Duodenal mucosa (tissue), 2 donors: ENCODE data around the gene C1orf159.
"Not testable (repeated sequence)": the region's sequence is repeated elsewhere in the genome, so short reads cannot be mapped to it uniquely, and the experiment has no call there.

Experiments
- H3K27ac ChIP-seq: one replicate; pipeline ENCODE4 v1.7.0; 2013; ENCODE audit warnings: low read depth, low read length
- H3K27me3 ChIP-seq, 2 donors: one replicate each; pipeline ENCODE4 v1.7.0; 2013; ENCODE audit warnings: low read length in 2 of 2, control low read depth in 1 of 2; ENCODE audit not compliant: insufficient read depth in 2 of 2, control insufficient read depth in 1 of 2
- H3K36me3 ChIP-seq, 2 donors: one replicate each; pipeline ENCODE4 v1.7.0; 2013; ENCODE audit warnings: low read length in 2 of 2, control low read depth in 1 of 2; ENCODE audit not compliant: insufficient read depth in 2 of 2, control insufficient read depth in 1 of 2
- H3K4me1 ChIP-seq, 2 donors: one replicate each; pipeline ENCODE4 v1.7.0; 2013; ENCODE audit warnings: low read length in 2 of 2, control low read depth in 1 of 2; ENCODE audit not compliant: insufficient read depth in 2 of 2, control insufficient read depth in 1 of 2
- H3K4me3 ChIP-seq, 2 donors: one replicate each; pipeline ENCODE4 v1.7.0; 2013; ENCODE audit warnings: low read length in 2 of 2, low read depth in 1 of 2
- H3K9ac ChIP-seq, 2 donors: one replicate each; pipeline ENCODE4 v1.7.0; 2013; ENCODE audit warnings: low read length in 2 of 2, low read depth in 1 of 2
- H3K9me3 ChIP-seq, 2 donors: one replicate each; pipeline ENCODE4 v1.7.0; 2013; ENCODE audit warnings: low read length in 2 of 2, control low read depth in 1 of 2; ENCODE audit not compliant: control insufficient read depth in 1 of 2

The C1orf159 gene

GRCh38 chr1:1109743-1110142, 6.1 kb downstream of the C1orf159 start:
- H3K27ac ChIP-seq: no peak overlapping the region
- H3K36me3 ChIP-seq: peaks cover 0 to 7% of the 10 kb centered on the region in 2 donors
- no peak overlapping the region for H3K9ac ChIP-seq
- peaks cover 6 to 7% of the 10 kb centered on the region in 2 donors for H3K9me3 ChIP-seq
- no peak overlapping the region for H3K4me3 ChIP-seq
- H3K27me3 ChIP-seq: no peaks in the 10 kb centered on the region
- H3K4me1 ChIP-seq: no peaks in the 10 kb centered on the region

- Histone ChIP-seq H3K27ac (no peak overlapping the region), H3K4me3 (no peak overlapping the region), H3K36me3 (no peaks in the 10 kb centered on the region), H3K9me3 (no peaks in the 10 kb centered on the region), H3K27me3 (no peaks in the 10 kb centered on the region), H3K4me1 (no peaks in the 10 kb centered on the region), H3K9ac (no peak overlapping the region)
Measured at GRCh38 chr1:1106510-1107221, 9.2 kb downstream of the C1orf159 start.

GRCh38 chr1:1104152-1104551, 11.7 kb downstream of the C1orf159 start:
- H3K27ac ChIP-seq, H3K4me3 ChIP-seq, H3K27me3 ChIP-seq, H3K9ac ChIP-seq, H3K9me3 ChIP-seq, H3K36me3 ChIP-seq, H3K4me1 ChIP-seq: not testable (repeated sequence)

- H3K9ac ChIP-seq: no peak overlapping the region
- no peaks in the 10 kb centered on the region for H3K9me3 ChIP-seq
- no peaks in the 10 kb centered on the region for H3K36me3 ChIP-seq
- no peaks in the 10 kb centered on the region for H3K27me3 ChIP-seq
- H3K27ac ChIP-seq: no peak overlapping the region
- H3K4me1 ChIP-seq: no peaks in the 10 kb centered on the region
- no peak overlapping the region for H3K4me3 ChIP-seq
Measured at GRCh38 chr1:1101503-1101902, 14.4 kb downstream of the C1orf159 start.

GRCh38 chr1:1100296-1100695, 15.6 kb downstream of the C1orf159 start:
- H3K9me3 ChIP-seq: no peaks in the 10 kb centered on the region
- no peak overlapping the region for H3K27ac ChIP-seq
- no peaks in the 10 kb centered on the region for H3K27me3 ChIP-seq
- no peak overlapping the region for H3K4me3 ChIP-seq
- H3K4me1 ChIP-seq: no peaks in the 10 kb centered on the region
- no peak overlapping the region for H3K9ac ChIP-seq
- H3K36me3 ChIP-seq: no peaks in the 10 kb centered on the region

- no peaks in the 10 kb centered on the region for H3K36me3 ChIP-seq
- no peaks in the 10 kb centered on the region for H3K4me1 ChIP-seq
- H3K27me3 ChIP-seq: no peaks in the 10 kb centered on the region
- no peak overlapping the region for H3K9ac ChIP-seq
- H3K27ac ChIP-seq: no peak overlapping the region
- no peak overlapping the region for H3K4me3 ChIP-seq
- no peaks in the 10 kb centered on the region for H3K9me3 ChIP-seq
Measured at GRCh38 chr1:1099506-1100183, 16.2 kb downstream of the C1orf159 start.

- Histone ChIP-seq H3K9ac (no peak overlapping the region), H3K4me1 (no peaks in the 10 kb centered on the region), H3K36me3 (no peaks in the 10 kb centered on the region), H3K4me3 (no peak overlapping the region), H3K27ac (no peak overlapping the region), H3K27me3 (no peaks in the 10 kb centered on the region), H3K9me3 (no peaks in the 10 kb centered on the region)
Measured at GRCh38 chr1:1098681-1099421, 17.0 kb downstream of the C1orf159 start.

- not testable (repeated sequence) for H3K9me3 ChIP-seq, H3K27me3 ChIP-seq, H3K4me1 ChIP-seq, H3K4me3 ChIP-seq, H3K36me3 ChIP-seq, H3K9ac ChIP-seq, H3K27ac ChIP-seq
Measured at GRCh38 chr1:1096136-1096535, 19.8 kb downstream of the C1orf159 start.

GRCh38 chr1:1094981-1095380, 20.9 kb downstream of the C1orf159 start:
- Histone ChIP-seq H3K4me3 (no peak overlapping the region), H3K9me3 (no peaks in the 10 kb centered on the region), H3K27ac (no peak overlapping the region), H3K27me3 (no peaks in the 10 kb centered on the region), H3K4me1 (no peaks in the 10 kb centered on the region), H3K36me3 (no peaks in the 10 kb centered on the region), H3K9ac (no peak overlapping the region)

- no peak overlapping the region for H3K9ac ChIP-seq
- H3K4me3 ChIP-seq: no peak overlapping the region
- H3K27me3 ChIP-seq: no peaks in the 10 kb centered on the region
- H3K9me3 ChIP-seq: no peaks in the 10 kb centered on the region
- no peaks in the 10 kb centered on the region for H3K4me1 ChIP-seq
- no peaks in the 10 kb centered on the region for H3K36me3 ChIP-seq
- H3K27ac ChIP-seq: no peak overlapping the region
Measured at GRCh38 chr1:1093610-1093943, 22.3 kb downstream of the C1orf159 start.
